Hippocampal formation (tissue), 2 donors: ENCODE results near the gene DEF6.
A peak's percentile ranks its signal among the peaks of the same experiment; 100 is the strongest.

Source experiments
- DNase-seq, 2 donors: peaks; one replicate each; lab custom pipeline; 2025; lab: John Stamatoyannopoulos, UW

Gene DEF6

DNA sequence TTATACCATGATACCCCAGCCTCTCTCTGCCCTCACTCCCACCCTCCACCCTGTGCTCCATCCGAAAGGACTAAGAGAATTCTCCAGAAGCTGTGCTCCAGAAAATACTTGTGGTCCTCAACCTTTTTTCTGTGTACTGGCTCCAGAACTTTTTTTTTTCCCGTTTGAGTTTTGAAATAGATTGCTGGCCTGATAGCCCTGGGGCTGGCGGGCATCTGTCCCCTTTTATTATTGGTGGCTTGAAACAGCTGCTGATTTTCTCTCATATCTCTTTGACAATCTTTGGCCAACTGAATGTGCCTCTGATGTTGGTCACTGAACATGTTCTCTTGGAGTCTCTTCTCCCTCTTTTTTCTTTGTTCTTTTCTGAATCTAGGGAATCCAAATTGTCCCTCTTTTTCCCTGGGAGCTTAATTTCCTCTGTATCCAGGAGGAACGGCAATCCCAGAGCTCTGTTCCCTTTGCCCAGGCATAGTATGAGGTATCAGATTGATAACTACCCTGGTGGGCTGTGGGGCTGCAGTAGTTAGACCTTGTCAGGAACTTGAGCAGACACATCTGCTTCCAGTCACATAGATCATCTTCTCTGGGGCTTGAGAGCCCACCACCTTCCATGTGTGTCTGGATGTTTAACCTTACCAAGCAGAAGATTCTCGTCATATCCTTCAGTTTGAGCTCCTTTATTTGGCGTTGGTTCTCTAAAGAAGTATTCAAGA lies 46.4 kb downstream of the DEF6 start:
- no peak for DNase-seq

DNA sequence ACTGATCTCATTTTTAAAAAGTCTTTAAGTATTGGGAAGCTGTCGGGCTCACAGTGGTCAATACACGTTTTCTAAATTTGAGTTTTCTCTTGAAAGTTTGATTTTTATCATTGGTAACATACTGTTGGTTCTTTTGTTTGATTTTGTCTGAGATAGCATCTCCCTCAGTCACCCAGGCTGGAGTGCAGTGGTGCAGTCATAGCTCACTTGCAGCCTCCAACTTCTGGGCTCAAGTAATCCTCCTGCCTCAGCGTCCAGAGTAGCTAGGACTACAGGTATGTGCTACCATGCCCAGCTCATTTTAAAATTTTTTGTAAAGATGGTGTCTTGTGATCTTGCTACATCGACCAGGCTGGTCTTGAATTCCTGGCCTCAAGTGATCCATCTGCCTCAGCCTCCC lies 53.8 kb downstream of the DEF6 start:
- no peak for DNase-seq

DNA sequence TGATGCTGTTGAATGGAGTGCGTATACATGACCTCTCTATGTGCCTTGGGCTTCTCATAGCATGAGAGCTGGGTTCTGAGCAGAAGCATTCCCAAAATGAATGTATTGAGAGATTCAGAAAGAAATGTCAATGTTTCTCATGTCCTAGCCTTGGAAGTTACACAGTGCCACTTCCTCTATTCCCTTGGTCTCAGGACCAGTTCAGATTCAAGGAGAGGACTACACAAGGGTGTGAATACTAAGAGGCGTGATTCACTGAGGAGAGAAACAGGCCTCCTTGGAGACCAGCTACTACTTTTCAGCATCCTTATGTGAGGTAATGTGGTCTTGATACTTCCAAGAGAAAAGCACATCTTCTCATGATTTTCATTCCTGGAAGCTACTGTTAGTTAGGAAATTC lies 55.1 kb downstream of the DEF6 start:
- DNase-seq = no peak

DNA sequence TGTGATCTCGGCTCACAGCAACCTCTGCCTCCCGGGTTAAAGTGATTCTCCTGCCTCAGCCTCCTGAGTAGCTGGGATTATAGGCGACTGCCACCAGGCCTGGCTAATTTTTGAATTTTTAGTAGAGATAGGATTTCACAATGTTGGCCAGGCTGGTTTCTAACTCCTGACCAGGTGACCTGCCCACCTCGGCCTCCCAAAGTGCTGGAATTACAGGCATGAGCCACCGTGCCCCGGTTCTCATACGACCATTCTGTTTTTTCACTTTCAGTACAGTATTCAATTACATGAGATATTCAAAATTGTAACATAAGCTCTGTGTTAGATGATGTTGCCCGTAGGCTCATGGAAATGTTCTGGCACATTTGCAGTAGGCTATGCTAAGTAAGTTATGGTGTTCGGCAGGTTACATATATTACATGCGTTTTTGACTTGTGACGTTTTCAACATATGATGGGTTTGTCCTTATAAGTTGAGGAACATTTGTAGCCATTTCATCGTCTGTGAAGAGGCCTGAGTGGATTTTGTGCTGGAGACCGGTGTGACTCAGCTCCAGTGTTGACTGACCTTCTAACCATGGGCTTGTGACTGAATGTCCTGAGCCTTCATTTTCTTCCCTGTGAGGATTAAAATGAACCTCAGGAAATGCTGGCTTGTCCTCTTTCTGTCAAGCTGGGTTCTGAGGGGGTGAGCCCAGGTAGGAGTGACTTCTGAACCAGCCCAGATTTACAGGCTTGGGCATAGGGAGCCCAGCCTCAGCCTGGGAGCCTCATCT lies 56.9 kb downstream of the DEF6 start:
- DNase-seq = no peak

DNA sequence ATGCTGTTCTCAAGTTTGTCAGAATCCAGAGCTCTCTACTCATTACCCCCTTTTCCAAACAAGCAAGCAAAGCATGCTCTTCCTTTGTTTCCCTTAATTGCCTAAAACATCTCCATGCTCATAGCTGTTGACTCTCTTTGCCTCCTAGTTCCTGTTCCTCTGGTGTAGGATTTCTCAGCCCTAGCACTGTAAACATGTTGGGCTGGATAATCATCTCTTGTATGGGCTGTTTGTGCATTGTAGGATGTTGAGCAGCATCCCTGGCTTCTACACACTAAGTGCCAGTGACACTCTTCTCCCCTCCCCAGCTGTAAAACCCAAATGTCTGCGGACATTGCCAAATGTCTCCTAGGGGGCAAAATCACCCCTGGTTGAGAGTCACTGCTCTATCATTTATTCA lies 58.8 kb downstream of the DEF6 start:
- DNase-seq = peak in 1 of 2 donors; percentile 35

DNA sequence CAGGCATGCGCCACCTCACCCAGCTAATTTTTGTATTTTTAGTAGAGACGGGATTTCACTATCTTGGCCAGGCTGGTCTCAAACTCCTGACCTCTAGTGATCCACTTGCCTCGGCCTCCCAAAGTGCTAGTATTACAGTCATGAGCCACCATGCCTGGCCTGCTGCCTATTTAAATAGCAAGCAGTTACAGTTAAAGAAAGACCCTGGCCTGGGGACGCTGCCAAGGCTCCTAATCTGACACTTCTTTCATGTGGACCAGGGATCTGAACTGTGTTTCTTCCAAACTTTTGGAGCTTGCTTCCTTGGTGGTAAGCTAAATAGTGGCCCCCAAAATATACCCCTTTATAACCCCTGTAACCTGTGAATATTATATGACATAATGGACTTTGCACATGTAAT lies 60.1 kb downstream of the DEF6 start:
- no peak for DNase-seq

DNA sequence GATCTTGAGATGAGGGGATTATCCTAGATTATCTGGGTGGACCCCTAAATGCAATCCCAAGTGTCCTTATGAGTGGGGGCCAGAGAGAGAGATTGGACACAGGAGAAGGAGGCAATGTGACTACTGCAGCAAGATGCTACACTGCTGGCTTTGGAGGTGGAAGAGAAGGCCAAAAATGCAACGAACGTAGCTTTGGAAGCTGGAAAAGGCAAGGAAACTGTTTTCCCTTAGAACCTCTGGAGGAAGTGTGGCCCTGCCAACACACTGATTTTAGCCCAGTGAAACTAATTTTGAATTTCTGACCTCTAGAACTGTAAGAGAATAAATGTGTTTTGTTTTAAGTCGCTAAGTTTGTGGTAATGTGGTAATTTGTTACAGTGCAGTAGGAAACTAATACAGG lies 60.5 kb downstream of the DEF6 start:
- no peak for DNase-seq

DNA sequence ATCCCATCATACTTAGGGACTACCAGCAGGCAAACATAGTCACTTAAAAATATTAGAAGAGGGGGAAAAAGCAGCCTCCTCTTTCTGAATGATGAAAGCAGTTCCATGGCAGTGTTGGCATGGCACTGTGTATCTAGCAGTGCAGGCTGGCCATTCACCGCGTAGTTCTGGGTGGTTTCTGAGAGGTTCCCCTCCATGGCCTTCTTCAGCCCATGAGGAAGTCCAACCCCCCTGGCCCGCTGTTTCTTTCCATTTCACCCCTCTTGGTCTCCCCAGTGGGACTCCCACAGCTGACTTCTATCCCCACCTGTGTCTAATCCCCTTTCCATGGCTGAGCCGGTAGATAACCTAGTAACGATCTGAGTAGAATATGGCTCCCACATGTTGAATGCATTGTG lies 61.7 kb downstream of the DEF6 start:
- no peak for DNase-seq

DNA sequence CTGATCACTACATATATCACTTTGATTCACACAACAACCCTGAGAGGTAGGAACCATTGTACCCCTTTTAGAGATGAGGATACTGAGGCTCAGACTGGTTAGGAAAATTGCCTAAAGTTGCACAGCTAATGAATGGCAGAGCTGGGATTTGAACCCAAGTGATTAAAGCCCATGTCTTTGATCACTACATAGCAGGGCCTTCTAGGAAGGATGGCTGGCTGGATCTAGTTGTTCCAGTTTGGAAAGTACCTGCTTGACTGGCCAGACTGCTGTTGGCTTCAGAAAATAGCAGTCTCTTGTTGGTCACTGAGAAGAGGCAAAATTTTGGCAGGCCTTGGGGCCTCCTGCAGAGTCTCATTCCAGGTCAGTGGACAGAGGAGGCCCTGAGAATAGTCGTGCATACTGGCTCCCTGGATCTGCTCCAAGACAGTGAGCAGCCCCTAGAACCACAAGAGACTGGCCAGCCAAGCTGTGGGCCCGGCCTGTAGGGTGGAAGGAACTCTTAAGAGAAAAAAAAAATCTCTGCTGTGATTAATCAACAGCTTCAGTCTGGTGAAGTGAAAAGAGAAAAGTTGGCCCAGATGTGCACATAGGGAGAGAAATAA lies 62.2 kb downstream of the DEF6 start:
- DNase-seq = peak; percentile 44 to 53

DNA sequence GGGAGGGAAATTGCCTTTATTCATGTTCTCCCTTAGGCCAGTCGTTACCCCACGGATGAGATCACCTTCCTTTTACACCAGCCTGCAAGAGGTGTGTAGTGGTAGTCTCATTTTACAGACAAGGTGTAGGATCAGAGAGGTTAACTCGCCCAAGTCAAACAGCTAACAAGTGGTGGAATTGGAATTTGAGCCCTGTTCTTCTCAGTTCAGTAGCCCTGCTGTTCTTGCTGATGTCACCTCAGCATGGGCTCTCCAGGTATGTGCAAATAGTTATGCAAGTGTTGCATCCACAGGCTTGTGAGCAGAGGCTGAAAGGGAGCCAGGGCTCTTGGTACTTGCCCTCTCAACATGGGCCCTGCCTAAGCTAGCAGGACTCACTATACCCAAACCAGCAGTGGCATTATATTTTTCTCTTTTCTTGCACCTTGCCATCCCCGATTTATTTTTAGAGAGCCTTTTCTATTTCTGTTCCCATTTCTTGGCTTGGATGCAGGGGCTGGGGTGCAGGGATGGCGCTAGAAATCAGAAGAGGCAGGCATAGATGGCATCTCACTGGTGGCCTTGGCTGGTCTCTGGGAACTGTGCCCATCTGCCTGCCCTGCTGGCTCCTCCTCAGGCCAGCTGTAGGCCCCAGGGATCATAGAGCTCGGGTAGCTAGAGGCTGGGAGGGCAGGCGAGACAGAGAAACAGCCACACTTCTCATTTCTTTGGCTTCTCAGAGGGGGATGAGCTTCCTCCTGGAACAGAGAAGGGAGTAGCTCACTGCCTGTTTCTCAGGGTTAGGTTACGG lies 62.9 kb downstream of the DEF6 start:
- DNase-seq = peak; percentile 72 to 73

DNA sequence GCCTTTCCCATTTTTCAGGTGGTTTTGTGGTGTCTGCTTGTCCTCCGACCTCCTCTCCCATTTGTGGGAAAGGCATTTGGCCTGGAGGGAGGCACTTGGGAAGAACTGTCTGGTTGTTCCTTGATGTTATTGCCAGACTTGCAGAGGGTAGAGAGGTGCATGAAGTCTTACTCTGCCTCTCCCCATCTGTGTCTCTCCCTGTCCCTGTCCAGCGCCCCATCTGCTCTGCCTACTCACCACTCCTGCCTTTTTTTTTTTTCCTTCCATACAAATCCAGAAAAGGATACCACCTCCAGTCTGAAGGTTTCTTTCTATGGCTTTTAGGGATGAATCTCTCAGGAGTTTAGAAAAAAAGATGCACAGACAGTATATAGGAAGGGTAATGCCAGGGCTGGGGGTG lies 64.6 kb downstream of the DEF6 start:
- DNase-seq = no peak

DNA sequence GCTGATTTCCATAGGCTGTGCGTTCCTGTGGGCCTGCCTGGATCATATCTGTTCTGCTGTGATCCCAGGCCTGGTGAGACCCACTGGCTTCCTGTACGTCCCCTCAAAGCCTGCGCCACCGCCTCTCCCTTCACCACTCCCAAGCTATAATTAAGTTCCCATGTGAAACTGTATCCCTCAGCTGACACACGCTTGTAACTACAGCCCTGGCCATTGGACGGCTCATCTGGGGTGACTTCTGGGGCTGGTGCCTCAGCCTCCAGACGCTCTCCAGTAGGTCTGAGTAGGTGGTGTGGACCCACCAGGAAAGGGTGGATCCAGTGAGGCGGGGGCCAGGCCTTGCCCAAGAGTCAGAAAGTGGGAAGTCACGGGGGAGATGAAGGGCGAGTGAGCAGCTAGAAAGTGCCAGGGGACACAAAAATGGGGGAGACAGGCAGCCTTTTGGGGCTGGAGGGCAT lies 65.7 kb downstream of the DEF6 start:
- DNase-seq = no peak

DNA sequence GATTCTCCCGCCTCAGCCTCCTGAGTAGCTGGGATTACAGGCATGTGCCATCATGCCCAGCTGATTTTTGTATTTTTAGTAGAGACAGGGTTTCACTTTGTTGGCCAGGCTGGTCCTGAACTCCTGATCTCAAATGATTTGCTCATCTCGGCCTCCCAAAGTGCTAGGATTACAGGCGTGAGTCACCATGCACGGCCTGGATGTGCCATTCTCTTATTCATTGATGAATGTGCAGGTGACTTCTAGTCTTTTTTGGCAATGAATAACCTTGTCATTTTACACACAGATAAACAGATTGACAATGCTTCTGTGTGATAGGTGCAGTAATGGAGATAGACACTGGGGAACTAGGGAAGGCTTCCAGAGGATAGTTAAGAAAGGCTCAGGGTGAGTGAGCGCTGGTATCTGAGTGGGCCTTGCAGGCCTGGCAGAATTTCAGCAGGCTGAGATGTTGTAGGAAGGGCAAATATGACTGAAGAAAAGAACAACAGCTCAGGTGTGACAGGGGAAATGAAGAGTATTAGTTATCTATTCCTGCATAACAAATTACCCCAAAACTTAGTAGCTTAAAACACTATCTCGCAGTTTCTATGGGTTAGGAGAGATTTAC lies 68.1 kb downstream of the DEF6 start:
- DNase-seq = no peak

DNA sequence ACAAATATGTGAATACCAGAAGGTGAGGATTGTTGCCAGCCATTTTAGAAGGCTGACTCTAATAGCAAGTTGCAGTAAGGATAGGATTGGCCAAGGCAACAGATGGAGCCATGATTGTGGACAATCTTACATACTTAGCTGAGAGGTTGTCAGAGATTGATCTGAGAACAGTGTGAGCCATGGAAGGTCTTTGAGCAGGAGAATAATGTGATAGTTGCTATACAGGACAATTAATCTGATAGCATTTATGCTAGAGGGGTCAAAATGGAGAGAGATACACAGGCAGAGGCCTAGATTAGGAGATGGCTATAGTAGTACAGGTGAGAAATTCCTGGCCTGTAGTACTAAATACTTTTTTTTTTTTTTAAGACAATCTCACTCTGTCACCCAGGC lies 68.6 kb downstream of the DEF6 start:
- no peak for DNase-seq

DNA sequence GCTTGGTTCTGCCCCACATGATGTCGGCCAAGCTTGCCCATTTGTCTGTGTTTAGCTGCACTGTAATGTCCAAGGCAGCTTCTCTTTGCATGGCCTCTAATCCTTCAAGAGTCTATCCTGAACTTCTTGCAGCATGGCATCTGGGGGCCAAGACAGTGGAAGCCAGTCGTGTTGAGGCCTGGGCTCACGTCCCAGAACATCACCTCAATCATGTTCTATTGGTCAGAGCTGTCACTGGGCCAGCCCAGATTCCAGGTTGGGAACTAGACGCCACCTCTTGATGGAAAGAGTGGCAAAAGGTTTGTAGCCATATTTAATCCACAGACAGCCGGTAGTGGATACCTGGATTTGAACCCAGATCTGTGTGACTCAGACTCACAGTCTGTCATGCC lies 70.0 kb downstream of the DEF6 start:
- no peak for DNase-seq

DNA sequence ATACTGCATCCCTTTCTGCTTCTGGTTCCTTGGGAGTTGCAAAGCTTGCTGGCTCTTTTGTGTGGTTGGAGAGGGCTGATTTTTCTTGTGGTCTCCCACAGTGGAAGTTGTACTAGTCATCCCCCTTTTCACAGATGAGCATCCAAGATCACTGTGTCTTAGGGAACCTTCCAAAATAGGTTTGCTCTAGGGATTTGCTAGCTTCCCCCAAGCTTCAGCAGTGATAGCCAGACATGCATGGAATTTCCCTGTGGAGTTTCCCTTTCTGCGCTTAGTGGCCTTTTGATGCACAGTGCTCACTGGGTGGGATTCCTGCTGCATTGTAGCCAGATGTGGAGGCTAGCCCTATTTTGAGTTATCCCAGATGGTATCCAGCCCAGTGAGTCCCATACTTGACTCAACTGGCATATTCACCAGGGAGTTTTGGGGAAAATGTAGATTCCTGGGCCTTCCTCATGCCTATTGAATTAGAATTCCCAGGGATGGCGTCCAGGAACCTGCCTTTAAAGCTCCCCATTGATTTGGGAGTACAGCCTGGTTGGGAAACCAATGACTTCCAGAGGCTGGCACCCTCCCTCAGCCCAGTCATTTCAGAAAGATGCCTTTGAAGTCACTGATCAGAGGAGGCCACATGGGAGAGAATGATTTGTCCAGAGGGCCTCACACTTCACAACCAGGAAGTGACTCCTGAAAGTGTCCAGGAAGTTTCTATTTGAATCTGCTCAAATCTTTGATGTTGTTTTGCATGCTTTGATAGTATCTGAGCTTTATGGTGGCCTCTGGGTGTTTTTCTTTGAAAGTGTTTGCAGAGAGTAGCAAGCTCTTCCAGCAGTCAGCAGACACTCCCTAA lies 70.6 kb downstream of the DEF6 start:
- DNase-seq = no peak

DNA sequence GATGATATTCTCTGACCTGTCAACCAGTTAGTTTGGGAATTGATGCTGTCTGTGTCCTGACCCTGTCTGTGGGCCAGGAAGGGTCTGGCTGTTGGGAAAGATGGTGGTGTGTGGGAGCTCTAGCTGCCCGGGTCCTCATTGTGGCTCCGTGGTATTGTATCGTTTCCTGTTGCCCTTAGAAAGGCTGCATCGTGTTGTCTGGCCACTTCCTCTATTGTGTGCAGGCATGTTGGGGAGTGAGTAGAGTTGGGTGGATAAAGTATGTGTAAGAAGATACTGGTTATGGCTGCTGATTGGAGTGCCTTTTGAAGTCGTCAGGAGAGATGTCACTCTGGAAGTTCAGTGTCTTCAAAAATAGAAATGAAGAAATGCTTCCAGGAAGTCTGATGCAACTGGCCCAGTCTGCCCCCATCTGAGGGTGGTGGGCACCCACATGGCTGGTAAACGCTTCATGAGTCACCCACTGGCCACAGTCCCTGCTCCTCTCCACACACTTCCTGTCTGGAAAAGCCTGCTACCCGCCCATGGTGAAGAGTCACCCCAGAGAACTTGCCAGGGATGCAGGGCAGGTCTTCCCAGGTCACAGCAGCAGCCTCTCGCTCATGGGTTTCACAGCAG lies 72.6 kb downstream of the DEF6 start:
- DNase-seq = peak; percentile 28 to 64

DNA sequence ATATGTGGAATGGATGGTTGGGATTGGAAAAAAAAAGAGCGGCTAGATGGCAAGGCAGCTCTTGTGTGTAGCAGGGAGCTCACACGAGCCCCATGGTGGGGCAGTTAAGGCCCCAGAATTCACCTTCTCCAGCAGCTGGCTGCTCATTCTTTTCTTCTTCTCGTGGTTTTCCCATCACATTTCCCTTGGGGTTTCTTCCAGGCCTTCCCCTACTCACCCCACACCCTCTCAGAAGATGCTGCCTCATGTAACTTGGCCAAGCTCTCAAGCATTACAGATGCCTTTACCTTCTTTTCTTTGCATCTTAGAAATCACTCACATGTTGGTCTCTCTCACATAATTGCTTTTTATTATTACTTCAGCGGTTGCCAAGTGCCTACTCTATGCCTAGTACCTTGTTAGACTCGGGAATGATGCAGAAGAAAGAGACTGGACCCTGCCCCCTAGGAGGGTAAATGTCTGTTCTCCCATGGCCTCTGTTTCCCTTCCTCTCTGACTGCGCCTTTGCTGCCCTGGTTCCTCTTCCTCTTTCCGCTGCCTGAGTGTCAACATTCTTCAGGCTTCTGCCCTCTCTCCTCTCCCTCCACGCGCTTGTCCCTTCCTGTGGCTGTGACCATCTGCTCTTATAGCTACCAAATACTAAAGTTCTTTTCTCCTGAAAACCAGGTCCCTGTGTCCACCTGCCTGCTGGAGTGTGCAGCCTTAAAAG lies 73.3 kb downstream of the DEF6 start:
- peak in 1 of 2 donors; percentile 18 for DNase-seq
